Measurements from ENCODE around the gene AGAP1.

The AGAP1 gene

DNA sequence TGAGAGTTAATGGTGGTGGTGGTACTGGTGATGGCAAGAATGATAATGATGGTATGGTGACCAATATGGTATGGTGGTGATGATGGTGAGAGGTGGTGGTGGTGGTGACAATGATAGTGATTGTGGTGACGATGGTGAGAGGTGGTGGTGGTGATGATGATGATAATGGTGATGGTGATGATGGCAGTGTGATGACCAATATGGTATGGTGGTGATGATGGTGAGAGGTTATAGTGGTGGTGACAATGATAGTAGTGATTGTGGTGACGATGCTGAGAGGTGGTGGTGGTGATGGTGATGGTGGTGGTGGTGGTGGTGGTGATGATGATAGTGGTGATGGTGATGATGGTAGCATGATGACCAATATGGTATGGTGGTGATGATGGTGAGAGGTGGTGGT lies 505.2 kb downstream of the AGAP1 start:
- no peak for DNase-seq (ENCODE audit: low spot score)

DNA sequence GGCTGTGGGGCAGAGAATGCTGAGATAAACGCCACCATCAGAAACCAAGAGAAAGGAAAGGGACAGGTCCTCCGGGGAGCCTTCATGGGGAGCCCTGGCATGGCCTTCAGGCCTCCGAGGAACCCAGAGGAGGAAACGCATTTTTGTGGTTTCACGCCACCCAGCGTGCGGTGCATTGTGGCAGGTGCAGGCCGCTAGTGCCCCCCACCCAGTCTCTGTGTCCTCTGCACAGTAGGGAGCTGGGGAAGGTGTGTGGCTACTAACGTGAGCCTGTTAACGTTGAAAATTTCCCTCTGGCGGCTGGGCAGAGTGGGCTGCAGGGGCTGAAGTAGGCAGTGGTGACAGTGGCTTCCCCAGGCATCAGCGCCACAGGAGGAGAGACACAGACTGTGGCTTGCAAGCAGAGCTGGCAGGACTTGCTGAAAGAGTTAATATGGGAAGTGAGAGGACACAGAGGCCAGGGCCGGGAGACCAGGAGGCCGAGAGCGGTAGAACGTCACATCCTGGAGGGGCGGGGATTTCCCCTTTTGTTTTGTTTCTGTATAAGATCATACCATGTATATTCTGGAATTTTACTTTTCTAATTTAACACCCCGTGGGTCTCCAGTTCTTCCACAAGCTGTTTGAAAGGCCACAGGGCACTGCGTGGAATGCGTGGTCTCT lies 507.5 kb downstream of the AGAP1 start:
- peak; percentile 21 for DNase-seq (ENCODE audit: low spot score)

DNA sequence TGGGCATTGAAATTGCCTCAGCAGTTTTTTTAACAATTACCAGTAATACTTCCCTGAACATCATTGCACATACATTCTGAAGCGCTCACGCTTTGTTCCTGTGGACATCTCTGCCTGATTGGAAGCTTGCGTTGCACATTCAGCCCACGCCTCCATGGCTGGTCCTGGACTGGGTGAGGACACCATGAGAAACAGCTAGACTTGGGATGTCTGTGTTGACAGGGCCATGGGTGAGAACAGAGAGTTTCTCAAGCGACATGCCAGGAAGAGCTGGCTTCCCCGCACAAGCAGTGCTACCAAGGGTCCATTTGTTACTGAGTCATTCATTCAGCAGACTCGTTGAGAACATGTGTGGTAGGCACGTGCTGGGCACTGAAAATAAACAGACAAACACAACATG lies 508.0 kb downstream of the AGAP1 start:
- no peak for DNase-seq (ENCODE audit: low spot score)

DNA sequence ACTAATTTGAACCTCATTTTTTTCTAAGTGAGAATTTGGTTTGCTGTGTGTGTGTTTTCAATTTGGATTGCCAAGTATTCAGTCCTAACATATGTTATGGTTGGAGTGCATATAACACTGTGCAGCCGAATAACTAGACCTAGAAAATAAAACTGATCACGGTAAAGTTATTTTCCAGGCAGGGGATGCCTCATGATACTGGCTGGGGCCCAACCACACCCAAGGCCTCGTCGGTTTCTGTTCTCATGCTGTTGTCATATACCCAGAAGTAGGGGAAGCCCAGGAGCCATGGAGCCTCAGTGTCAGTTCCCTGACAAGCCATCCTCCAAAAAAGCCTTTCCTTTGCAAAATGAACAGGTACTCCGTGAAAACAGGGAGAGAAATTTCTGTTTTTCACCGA lies 514.2 kb downstream of the AGAP1 start:
- DNase-seq (ENCODE audit: low spot score), result no peak

DNA sequence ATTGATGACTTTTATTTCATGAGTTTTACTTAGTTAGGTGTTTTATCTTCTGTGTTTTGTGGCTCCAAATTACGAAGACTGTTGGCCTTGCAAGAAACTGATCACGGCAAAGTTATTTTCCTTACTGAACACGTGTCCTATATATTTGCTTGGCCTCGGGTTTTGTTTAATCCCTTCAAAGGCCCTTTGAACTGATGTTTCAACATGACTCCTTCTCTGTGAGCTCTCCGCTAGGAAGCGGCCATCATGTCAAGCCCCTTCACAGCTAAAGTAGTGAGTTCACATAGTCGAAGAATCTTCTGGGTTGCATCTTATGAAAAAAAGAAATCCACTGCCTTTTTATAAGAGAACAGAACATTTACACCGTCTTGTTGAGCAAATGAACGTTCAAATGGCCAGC lies 515.0 kb downstream of the AGAP1 start:
- DNase-seq (ENCODE audit: low spot score), result no peak

DNA sequence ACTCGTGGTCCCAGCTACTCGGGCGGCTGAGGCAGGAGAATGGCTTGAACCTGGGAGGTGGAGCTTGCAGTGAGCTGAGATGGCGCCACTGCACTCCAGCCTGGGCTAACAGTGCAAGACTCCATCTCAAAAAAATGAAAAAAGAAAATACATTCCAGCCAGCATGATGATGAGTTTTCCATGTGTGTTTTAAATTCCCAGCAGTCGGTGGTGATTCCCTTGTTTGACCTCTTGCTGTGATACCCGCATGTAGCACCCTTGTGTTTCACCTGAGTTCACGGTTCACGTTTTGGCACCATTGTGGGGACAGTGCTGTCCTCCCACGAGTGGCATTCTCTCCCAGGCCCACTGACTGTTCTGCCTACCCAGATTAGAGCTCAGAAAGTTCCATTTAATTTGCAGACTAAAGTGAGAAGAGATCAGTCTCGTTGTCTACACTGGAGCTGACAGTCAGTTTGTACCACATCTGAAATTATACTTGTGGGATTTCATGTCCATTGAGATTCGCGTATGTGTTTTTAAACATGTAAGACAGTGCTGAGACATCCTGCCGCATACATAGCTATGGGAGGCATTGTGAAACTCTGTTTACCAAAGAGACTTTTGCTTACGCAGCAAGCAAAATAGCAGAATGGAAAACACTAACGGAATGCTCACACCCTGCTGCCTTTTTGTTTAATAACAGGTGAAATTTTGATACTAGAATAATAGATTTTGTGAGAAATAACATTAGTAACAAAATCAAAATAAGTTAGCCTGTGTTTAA lies 517.3 kb downstream of the AGAP1 start:
- no peak for DNase-seq (ENCODE audit: low spot score)

DNA sequence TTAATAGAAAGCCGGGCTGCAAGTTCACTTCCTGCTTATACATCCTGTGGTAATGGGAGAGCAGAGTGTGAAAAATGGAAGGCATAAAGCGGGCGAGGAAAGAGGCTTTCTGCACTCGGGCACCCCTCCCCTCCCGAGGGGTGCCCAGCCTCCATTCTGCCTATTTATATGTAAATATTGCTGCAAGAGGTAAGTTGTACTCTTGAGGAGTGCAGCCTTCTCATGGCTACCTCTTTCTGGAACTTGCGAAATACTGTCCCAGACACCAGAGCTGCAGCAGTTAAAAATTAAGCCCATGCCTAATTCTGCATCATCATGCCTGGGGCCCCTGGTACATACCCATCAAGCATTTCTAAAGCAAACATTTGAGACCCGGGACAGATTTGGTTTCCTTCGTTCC lies 518.3 kb downstream of the AGAP1 start:
- no peak for DNase-seq (ENCODE audit: low spot score)

DNA sequence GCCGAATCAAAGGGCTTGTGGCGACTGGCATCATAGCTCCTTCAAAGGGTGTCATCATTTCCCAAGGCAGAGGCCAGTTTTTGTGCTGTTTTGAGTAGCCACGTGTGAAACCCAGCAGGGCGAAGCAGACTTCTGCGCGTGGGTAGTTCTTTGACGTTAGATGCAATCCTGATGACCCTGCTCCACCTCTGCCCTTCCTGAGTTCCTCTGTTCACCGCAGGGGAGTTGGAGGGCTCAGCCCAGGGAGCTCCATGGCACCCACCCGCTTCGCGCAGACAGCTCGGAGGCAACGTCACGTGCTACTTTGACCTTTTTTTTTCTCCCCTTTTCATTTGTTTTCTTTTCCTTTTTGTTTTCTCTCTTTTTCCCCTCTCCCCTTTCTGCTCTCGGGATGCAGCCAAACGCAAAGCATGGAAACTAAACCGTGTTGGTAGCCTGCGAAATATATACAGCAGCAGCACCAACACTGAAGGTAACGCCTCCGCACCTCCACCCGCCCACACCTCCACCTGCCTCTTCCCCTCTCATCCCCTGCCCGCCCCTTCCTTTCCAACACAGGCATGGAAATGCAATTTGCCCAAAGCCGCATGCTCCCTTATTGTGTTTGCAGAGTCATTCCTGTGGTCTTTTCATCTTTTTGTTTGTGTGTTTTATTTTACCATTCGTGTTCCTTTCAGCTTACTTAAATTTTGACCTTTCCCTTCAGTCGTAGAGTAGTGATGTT lies 520.7 kb downstream of the AGAP1 start:
- no peak for DNase-seq (ENCODE audit: low spot score)

DNA sequence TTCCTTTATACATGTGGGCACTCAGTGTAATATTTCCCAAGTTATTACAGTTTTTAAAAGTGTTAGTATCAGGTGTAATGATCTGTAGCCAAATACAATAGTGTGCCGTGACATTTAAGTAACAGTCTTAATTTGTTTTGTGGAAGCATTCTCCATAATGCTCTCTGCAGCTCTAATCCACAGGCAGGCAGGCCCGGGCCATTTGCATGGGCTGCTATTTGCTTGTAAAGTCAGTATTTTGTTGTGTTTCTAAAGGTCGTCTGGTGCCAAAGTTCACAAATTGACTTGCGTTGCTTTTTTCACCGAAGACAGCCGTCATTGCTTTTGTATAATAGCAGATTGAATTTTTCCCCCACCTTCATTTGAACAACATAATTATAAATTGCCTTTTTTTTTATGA lies 521.3 kb downstream of the AGAP1 start:
- DNase-seq (ENCODE audit: low spot score), result no peak

DNA sequence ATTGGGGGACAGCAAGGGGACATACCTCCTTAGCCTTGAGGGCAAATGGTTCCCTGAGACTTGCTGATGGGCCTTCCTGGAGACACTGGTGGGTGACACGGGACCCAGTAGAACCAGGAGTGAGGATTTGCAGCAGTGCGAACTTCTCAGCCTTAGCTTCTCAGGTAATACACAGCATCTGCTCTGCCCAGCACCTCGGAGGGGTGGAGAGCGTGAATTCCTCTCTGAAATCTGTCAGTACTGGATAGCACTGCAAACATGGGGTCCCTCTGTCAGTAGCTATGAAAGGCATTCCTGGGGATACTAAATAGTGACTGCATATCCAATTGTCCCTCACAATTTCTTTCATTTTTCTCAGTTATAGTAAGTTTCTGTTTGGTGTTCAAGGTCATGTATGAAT lies 522.7 kb downstream of the AGAP1 start:
- DNase-seq (ENCODE audit: low spot score), result no peak

DNA sequence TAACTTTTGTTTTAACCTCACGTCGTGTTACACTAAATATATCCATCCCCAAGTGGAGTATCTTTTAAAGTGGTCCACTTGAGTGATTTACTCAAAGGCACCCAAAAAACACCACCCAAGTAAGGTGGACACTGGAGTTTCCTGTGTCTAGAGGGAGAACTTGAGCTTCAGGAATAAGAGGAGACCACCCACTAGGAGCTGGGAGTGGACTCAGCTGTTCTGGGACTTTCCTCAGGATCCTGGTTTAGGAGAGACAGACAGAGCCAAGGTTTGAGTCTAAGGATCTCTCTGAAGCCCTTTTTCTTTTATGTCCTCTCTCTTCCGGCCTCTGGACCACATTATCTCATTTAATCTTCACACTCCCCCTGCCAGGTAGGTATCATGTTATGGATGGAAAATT lies 523.6 kb downstream of the AGAP1 start:
- DNase-seq (ENCODE audit: low spot score), result no peak

DNA sequence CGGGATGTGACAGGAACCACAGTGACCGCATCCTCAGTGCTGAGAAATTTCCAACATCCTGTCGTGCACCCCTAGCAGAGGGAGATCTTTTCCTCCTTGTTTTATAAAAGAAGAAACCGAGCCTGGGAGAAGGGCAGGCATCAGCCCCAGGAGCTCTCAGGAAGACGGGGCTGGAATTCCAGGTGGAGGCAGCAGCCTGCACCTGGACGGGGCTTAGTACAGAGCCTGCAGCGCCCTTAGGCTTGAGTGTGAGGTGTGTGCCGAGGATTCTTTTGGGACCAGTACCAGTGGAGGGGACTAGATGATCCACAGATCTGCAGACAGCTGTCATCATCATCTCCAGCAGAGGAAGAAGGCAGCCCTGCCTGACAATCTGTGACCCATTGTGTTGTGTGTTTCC lies 525.6 kb downstream of the AGAP1 start:
- no peak for DNase-seq (ENCODE audit: low spot score)

DNA sequence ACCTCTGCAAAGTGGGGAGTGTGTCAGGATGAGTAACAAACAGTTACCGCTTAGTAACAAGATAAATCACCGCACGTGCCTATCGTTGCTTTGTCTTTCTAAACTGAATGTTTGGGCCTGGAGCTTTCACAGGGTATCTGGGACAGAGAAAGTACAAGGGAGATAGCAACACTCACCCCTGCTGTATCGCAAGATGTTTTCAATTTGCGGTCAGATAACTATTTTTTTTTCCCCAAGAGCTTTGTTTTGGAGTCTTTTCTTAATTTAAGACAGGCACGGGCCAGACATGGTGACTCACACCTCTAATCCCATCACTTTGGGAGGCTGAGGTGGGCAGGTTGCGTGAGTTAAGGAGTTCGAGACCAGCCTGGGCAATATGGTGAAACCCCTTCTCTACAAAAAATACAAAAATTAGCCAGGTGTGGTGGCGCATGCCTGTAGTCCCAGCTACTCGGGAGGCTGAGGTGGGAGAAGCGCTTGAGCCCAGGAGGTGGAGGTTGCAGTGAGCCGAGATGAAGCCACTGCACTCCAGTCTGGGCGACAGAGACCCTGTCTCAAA lies 527.7 kb downstream of the AGAP1 start:
- DNase-seq (ENCODE audit: low spot score), result no peak

DNA sequence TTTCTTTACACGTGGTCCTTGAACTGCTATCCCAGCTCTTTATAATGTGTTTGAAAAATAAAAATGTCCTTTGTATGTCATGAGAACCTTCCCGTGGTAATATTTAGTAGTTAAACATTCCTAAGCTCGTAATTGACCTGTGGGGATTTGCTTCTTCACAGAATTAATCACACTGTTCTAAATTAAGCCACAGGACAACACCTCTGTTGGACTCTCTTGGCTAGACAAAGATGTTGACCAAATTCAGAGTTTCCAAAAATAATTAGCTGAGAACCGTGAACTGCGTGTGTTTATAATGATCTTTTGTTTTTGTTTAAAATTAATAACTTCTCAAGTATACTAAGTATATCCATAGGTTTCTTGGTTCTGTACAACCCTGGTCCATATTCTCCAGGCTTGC lies 528.3 kb downstream of the AGAP1 start:
- DNase-seq (ENCODE audit: low spot score), result no peak

DNA sequence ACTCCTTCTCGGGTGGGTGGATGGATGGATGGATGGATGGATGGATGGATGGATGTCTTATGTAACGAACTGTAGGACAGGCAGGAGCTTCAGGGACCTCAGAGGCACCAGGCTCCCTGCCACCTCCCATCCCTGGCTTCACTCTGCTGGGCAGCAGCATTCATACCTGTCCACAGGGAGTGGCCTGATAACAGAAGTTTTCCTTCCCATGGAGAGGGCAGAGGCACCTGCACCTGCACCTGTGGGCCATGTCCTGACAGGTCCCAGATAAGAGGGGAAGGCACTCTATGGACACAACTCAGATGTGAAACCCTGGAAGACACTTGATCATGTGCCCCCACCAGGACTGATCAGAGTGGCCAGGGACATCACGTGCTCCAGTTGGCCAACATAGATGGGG lies 532.0 kb downstream of the AGAP1 start:
- DNase-seq (ENCODE audit: low spot score), result no peak

DNA sequence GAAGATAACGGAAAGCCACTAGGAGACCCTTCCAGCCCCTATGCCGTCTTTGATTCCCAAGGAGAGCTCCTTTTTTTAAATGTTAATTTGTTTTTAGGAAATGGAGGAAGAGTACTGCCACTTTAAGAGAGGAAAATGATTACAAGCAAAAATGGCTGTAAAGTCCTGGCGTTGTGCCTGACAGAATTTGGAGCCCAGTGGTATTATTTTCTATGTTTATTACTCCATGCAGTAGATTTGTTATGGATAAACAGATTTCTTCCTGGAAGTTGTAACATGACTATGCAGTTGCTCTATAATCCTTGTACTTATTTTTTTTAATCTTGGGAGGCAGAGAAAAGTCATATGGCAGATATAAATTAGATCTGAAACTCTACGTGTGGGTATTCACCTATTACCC lies 533.0 kb downstream of the AGAP1 start:
- no peak for DNase-seq (ENCODE audit: low spot score)

DNA sequence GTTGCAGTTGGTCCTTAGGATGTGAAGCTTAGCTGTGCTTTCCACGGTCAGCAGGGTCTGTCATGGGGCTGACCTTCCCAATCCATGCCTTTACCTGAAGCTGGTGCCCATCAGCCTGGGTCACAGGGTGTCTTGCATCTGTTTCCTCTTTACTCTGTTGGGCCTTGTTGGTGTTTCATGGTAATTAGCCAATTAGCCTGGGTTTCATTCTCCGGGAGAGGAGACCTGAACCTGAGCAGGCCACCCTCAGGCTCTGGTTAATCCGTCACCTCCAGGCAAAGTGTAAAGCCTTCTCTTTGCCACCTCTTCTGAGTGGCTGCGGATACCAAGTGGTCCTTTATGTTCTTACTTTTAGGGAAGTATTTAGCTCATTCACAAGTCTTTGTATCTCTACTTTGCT lies 534.2 kb downstream of the AGAP1 start:
- DNase-seq (ENCODE audit: low spot score), result no peak

DNA sequence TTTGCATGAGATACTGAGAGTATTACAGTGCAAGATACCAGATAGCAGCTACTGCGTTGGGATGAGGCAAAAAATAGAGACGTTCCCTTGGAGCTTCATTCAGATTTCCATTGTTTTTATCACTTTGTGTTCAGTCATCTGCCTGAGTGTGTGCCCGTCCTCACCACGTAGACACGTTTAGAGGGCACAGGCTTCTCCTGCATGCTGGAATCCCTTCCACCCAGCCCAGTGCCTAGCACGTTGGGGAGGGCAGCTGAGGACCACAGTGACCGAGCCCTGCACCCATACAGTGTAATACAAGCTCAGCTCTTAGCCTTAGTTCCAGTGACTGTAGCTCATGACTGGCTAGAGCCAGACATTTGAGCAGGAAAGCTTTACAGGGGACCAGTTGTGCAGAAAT lies 539.6 kb downstream of the AGAP1 start:
- no peak for DNase-seq (ENCODE audit: low spot score)

DNA sequence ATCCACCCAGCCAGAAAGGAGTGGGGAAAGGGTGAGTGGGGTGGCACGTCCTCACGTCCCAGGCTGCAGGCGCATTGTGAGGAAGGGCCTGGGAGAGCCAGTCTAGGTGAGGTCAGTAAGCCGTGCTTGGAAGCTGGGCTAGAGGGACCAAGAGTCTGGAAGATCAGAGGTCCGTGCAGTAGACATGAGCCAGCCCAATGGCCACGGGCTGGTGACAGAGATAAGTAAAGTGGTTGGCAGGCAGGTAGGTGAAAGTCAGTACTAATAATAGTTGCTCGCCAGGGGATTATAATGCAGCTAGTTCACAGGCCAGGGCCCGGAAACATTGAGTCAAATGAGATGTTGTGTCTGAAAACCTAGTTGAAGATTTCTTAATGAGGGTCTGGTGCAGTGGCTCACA lies 541.1 kb downstream of the AGAP1 start:
- no peak for DNase-seq (ENCODE audit: low spot score)

DNA sequence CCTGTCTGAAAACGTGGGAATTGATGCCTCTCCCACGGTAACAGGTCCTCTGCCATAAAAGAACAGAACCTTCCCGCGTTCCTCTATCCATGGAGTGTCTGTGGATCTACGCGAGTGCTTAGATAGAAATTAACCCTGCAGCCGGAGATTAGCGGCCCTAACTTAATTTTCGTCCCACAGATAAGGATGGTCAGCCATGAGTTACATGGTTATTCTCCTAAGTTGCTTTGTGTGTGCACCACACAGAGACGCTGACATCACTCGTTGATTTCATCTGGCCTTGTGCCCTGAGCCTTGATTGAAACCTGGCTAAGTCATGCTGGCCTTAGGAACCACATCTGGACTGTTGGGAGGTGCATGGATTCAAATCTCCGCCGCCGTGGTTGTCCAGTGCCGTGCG lies 542.2 kb downstream of the AGAP1 start:
- DNase-seq (ENCODE audit: low spot score), result no peak

DNA sequence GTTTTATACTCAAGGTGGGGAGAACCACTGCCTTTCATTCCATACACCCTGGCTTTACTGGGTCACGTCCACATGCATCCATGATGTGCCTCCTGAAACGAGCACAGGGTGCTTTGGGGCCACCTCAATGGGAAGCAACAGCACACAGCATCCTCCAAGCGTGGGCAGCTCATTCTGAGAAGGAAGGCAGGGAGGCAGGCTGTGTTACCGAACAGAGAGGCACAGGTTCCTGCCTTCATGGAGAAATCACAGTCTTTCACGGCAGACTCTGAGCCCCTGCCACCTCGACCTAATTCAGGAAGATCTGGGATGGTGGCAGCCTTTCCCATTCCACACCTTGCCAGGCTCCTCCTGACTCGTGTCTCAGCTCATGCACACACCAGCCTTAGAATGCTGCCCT lies 544.3 kb downstream of the AGAP1 start:
- no peak for DNase-seq (ENCODE audit: low spot score)

DNA sequence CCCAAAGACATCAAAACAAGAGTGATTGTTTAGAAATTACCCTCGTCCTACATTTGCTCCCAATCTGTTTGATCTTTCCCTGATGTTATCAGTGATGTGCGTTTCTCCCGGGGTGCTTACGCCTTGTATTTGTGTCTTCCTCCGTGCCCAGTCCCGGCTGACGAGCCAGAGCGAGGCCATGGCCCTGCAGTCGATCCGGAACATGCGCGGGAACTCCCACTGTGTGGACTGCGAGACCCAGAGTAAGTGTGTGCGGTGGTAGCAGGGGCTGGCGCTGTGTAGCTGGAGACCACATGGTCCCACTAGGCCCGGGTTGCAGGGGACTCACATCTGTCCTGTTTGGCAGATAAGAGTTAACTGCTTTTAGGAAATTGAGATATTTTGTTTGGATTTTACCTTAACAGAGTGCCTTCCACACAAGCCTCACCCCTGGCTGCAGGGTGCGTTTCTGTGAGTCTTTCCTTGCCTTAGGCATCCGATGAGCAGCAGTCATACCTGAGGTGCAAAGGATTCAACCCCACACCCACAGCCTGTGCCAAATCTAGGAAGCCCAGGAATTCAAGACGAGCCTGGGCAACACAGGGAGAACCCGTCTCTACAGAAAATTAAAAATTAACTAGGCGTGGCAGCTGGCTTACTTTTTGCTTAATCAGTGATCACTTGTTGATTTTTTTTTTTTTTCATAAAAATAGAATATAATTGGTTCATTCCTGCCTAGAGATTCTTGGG lies 546.9 kb downstream of the AGAP1 start:
- DNase-seq (ENCODE audit: low spot score), result no peak
